ENCODE measurements around the gene HOXA7. TPM values are rescaled to one million over a fixed set of nuclear protein-coding genes. Genes with fewer than 3 reads are reported as not detected.

HOXA7 gene
- not detected for total RNA-seq

- peaks cover 41% of the 10 kb centered on the region for H3K4me1 Mint-ChIP-seq (ENCODE audit: low read depth)
- intact Hi-C loops (cut with micrococcal nuclease) = loop anchor here (5.0 kb wide), 2 partner anchors 41 to 86 kb away; partner anchors contain the start of gene EVX1
- ChIA-PET POLR2A (interaction anchor here (1.1 kb wide), 1 partner anchor 59 kb away, joined by 5 read pairs; no protein-coding TSS in a partner anchor), CTCF (interaction anchor here (0.7 to 1.3 kb wide), 4 partner anchors 20 to 39 kb away, joined by 3 to 4 read pairs (median 4); no protein-coding TSS in a partner anchor)
- peak within 1 kb of the TSS; percentile 51 for H3K4me3 Mint-ChIP-seq
- TF ChIP-seq CTCF (IDR thresholded peaks at IDR 0.05) = no peak
- DNase-seq (no peak), ATAC-seq (no peak)
- H3K36me3 Mint-ChIP-seq (ENCODE audit: low read depth) = no peaks in the 10 kb centered on the region
- no peaks in the 10 kb centered on the region for H3K9me3 Mint-ChIP-seq
- peaks cover 83% of the 10 kb centered on the region for H3K27me3 Mint-ChIP-seq
- H3K27ac Mint-ChIP-seq = peak within 1 kb of the TSS; percentile 42
Observed at GRCh38 chr7:27156508-27156898, at the start of gene HOXA7. Gene HOXA7, minus strand, starts transcription at chr7:27156675. Its CDS starts 130 bp downstream, at chr7:27156545.

DNA sequence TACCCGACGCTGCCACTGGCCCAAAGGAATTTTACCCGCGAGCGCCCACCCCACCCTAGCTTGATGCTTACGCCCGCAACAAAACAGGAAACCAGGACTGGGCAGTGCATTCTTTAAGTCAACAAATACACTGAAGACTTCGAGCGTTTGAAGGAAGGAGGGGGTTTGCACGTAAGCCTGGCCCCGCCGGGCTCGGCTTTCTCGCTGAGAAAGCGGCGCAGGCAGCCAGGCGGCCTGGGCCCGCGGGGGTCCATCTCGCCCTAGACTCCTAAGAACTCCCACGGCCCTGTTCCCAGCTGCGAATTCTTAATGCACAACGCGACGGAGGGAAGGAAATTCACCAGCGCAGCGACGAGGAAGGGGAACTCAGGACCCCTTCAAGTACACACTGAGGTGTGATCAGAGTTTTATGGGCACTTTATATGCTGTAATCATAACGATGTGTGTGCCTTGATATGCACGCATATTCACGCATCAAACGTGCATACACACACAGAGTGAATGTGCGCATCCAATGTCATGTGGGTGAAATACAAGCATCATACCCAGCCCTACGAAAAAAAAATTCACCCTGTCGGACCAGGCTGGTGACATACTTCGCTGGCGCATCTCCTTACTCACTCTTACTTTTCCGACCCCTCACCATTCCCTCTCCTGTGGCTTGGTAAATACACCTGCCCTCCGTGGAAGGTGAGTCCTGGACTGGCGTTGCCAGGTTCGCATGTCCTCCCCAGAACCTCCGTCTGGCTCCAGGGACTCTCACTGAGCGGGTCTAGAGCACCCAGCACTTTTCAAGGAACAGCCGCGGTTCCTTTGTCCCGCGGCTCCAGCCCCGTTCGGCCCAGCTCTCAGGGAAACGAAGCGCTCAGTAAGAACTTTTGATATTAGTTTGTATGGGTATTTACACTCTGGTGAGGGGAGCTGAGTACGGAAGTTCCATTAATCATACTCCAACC lies 49.1 kb upstream of the HOXA7 start:
- Mint-ChIP-seq H3K4me3 (no peak overlapping the region), H3K4me1 (ENCODE audit: low read depth) (peaks cover 29% of the 10 kb centered on the region), H3K27me3 (peaks cover 93% of the 10 kb centered on the region), H3K36me3 (ENCODE audit: low read depth) (no peaks in the 10 kb centered on the region), H3K27ac (no peak overlapping the region), H3K9me3 (no peaks in the 10 kb centered on the region)
- TF ChIP-seq CTCF (IDR thresholded peaks at IDR 0.05) = no peak
- DNase-seq (no peak), ATAC-seq (no peak)
- intact Hi-C loops (cut with micrococcal nuclease) = loop anchor here (2.0 to 10.0 kb wide), 2 partner anchors 37 to 719 kb away; partner anchors contain the start of gene EVX1
- ChIA-PET CTCF (interaction anchor here (0.9 to 1.1 kb wide), 3 partner anchors 9 to 27 kb away, joined by 3 to 5 read pairs (median 4); no protein-coding TSS in a partner anchor), POLR2A (no interaction called here)

- H3K27me3 Mint-ChIP-seq = peaks cover 90% of the 10 kb centered on the region
- H3K4me3 Mint-ChIP-seq = no peak overlapping the region
- intact Hi-C loops (cut with micrococcal nuclease) = loop anchor here (2.0 to 10.0 kb wide), 3 partner anchors 38 to 720 kb away; partner anchors contain the start of genes EVX1 and HOXA9
- DNase-seq (no peak), ATAC-seq (no peak)
- TF ChIP-seq CTCF (IDR thresholded peaks at IDR 0.05) = no peak
- no peak overlapping the region for H3K27ac Mint-ChIP-seq
- POLR2A ChIA-PET = no interaction called here
- H3K4me1 Mint-ChIP-seq (ENCODE audit: low read depth) = peaks cover 27% of the 10 kb centered on the region
- H3K36me3 Mint-ChIP-seq (ENCODE audit: low read depth) = no peaks in the 10 kb centered on the region
- no peaks in the 10 kb centered on the region for H3K9me3 Mint-ChIP-seq
- CTCF ChIA-PET = interaction anchor here (0.6 to 1.1 kb wide), 3 partner anchors 9 to 17 kb away, joined by 3 to 5 read pairs (median 4); no protein-coding TSS in a partner anchor
Observed at GRCh38 chr7:27204851-27205322, 48.4 kb upstream of the HOXA7 start.

DNA sequence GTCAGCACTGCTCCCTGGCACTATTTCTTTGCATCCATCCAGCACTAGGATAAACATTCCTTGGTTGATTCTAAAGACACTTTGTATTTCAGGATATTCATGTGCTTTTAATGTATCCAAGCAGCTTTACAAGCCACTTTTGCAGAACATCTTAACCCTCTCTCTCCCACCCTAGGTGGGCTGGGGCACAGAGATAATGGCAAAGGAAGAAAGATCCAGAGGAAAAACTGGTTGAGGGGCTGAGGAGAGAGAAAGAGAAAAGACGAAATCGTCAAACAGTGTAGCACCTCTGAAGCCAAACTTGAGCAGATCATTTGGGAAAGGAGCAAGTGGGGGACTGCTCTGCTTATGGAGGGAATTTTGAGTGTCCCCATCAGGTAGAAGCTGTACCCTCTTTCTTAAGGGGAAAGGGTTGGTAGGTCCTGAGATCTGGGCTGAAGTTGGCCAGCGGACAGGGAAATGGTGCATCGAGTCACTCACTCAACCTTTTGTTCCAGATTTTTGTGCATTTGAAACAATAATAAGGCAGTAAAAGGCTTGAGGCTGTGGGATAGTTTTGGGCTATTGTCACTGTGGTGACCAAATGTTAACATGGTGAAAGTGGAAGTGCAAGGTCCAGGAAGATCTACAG lies 47.6 kb upstream of the HOXA7 start:
- H3K27ac Mint-ChIP-seq = no peak overlapping the region
- intact Hi-C loops (cut with micrococcal nuclease) = loop anchor here (2.0 to 10.0 kb wide), 3 partner anchors 37 to 721 kb away; partner anchors contain the start of genes EVX1 and HOXA9
- no peaks in the 10 kb centered on the region for H3K36me3 Mint-ChIP-seq (ENCODE audit: low read depth)
- H3K9me3 Mint-ChIP-seq = no peaks in the 10 kb centered on the region
- no peak overlapping the region for H3K4me3 Mint-ChIP-seq
- ATAC-seq (no peak), DNase-seq (no peak)
- H3K4me1 Mint-ChIP-seq (ENCODE audit: low read depth) = peaks cover 27% of the 10 kb centered on the region
- ChIA-PET CTCF (interaction anchor here (0.6 to 1.1 kb wide), 3 partner anchors 8 to 16 kb away, joined by 3 to 5 read pairs (median 4); no protein-coding TSS in a partner anchor), POLR2A (no interaction called here)
- peaks cover 85% of the 10 kb centered on the region for H3K27me3 Mint-ChIP-seq
- no peak for TF ChIP-seq CTCF (IDR thresholded peaks at IDR 0.05)

Data from activated CD8-positive, alpha-beta T cell treated with anti-CD3 and anti-CD28 coated beads for 36 hours (primary cell).